ENCODE measurements around the gene UBE2K. TPM values are rescaled to one million over a fixed set of nuclear protein-coding genes. Genes with fewer than 3 reads are reported as not detected.

The UBE2K gene
- total RNA-seq, 4 donors from 2014 or later, result 18.4 to 38.8 (median 26.1) TPM

GRCh38 chr4:39820186-39820585, 122.2 kb downstream of the UBE2K start:
- DNase-seq, result no peak
- Histone ChIP-seq H3K27ac (no peak overlapping the region), H3K9me3 (no peaks in the 10 kb centered on the region), H3K36me3 (peaks cover 0 to 6% (median 0%) of the 10 kb centered on the region in 3 donors), H3K27me3 (no peaks in the 10 kb centered on the region), H3K4me3 (no peak overlapping the region), H3K4me1 (no peaks in the 10 kb centered on the region)
- no peak for TF ChIP-seq POLR2A (IDR thresholded peaks at IDR 0.05)
- no peak for TF ChIP-seq CTCF (IDR thresholded peaks at IDR 0.05)

- H3K36me3 ChIP-seq, result peaks cover 0 to 10% (median 0%) of the 10 kb centered on the region in 3 donors
- TF ChIP-seq POLR2A (IDR thresholded peaks at IDR 0.05), result no peak
- no peak for TF ChIP-seq CTCF (IDR thresholded peaks at IDR 0.05)
- H3K4me3 ChIP-seq, result no peak overlapping the region
- H3K27ac ChIP-seq, result no peak overlapping the region
- no peaks in the 10 kb centered on the region for H3K27me3 ChIP-seq
- H3K9me3 ChIP-seq, result no peaks in the 10 kb centered on the region
- H3K4me1 ChIP-seq, result no peaks in the 10 kb centered on the region
- no peak for DNase-seq
Measured at GRCh38 chr4:39821951-39822350, 124.0 kb downstream of the UBE2K start.

GRCh38 chr4:39822662-39823061, 124.7 kb downstream of the UBE2K start:
- no peak for DNase-seq
- H3K4me3 ChIP-seq, result no peak overlapping the region
- no peak for TF ChIP-seq POLR2A (IDR thresholded peaks at IDR 0.05)
- TF ChIP-seq CTCF (IDR thresholded peaks at IDR 0.05), result no peak
- H3K9me3 ChIP-seq, result no peaks in the 10 kb centered on the region
- H3K27ac ChIP-seq, result no peak overlapping the region
- no peaks in the 10 kb centered on the region for H3K27me3 ChIP-seq
- no peaks in the 10 kb centered on the region for H3K4me1 ChIP-seq
- peaks cover 0 to 10% (median 0%) of the 10 kb centered on the region in 3 donors for H3K36me3 ChIP-seq

GRCh38 chr4:39823191-39823590, 125.3 kb downstream of the UBE2K start:
- H3K9me3 ChIP-seq, result no peaks in the 10 kb centered on the region
- DNase-seq, result no peak
- no peak for TF ChIP-seq POLR2A (IDR thresholded peaks at IDR 0.05)
- no peak for TF ChIP-seq CTCF (IDR thresholded peaks at IDR 0.05)

GRCh38 chr4:39825090-39825489, 127.2 kb downstream of the UBE2K start:
- H3K4me3 ChIP-seq, result no peak overlapping the region
- no peak overlapping the region for H3K27ac ChIP-seq
- H3K4me1 ChIP-seq, result no peaks in the 10 kb centered on the region
- TF ChIP-seq CTCF (IDR thresholded peaks at IDR 0.05) (no peak), POLR2A (IDR thresholded peaks at IDR 0.05) (no peak)
- no peaks in the 10 kb centered on the region for H3K9me3 ChIP-seq
- no peak for DNase-seq
- no peaks in the 10 kb centered on the region for H3K27me3 ChIP-seq
- peaks cover 0 to 24% (median 4%) of the 10 kb centered on the region in 3 donors for H3K36me3 ChIP-seq

More at GRCh38 chr4:39823191-39823590, 125.3 kb downstream of the UBE2K start:
- Histone ChIP-seq H3K4me1 (no peaks in the 10 kb centered on the region), H3K27me3 (no peaks in the 10 kb centered on the region), H3K4me3 (no peak overlapping the region), H3K27ac (no peak overlapping the region), H3K36me3 (peaks cover 0 to 10% (median 0%) of the 10 kb centered on the region in 3 donors)

GRCh38 chr4:39825741-39826231, 127.8 kb downstream of the UBE2K start:
- TF ChIP-seq CTCF (IDR thresholded peaks at IDR 0.05), result no peak
- no peak for TF ChIP-seq POLR2A (IDR thresholded peaks at IDR 0.05)
- no peak overlapping the region for H3K4me3 ChIP-seq
- H3K4me1 ChIP-seq, result no peaks in the 10 kb centered on the region
- H3K27me3 ChIP-seq, result no peaks in the 10 kb centered on the region
- no peaks in the 10 kb centered on the region for H3K9me3 ChIP-seq
- DNase-seq, result no peak
- H3K27ac ChIP-seq, result no peak overlapping the region
- H3K36me3 ChIP-seq, result peaks cover 0 to 28% (median 4%) of the 10 kb centered on the region in 3 donors

Data from Peyer's patch (tissue), 4 donors.